ENCODE results near the gene TRABD2A.

The TRABD2A gene

GRCh38 chr2:84918430-84918829, 37.5 kb upstream of the TRABD2A start:
- no peak for TF ChIP-seq CTCF (IDR thresholded peaks at IDR 0.05)

GRCh38 chr2:84914334-84914733, 33.5 kb upstream of the TRABD2A start:
- TF ChIP-seq CTCF (IDR thresholded peaks at IDR 0.05), result no peak

- no peak for TF ChIP-seq CTCF (IDR thresholded peaks at IDR 0.05)
Measured at GRCh38 chr2:84912984-84913383, 32.1 kb upstream of the TRABD2A start.

GRCh38 chr2:84911135-84911678, 30.3 kb upstream of the TRABD2A start:
- TF ChIP-seq CTCF (IDR thresholded peaks at IDR 0.05), result no peak

GRCh38 chr2:84908948-84909713, 28.2 kb upstream of the TRABD2A start:
- no peak for TF ChIP-seq CTCF (IDR thresholded peaks at IDR 0.05)

- no peak for TF ChIP-seq CTCF (IDR thresholded peaks at IDR 0.05)
Measured at GRCh38 chr2:84906900-84907714, 26.2 kb upstream of the TRABD2A start.

- no peak for TF ChIP-seq CTCF (IDR thresholded peaks at IDR 0.05)
Measured at GRCh38 chr2:84906108-84906899, 25.4 kb upstream of the TRABD2A start.
